NCI-H2227 (cell line): ENCODE measurements around the gene ANKRD34A.
A peak's percentile ranks its signal among the peaks of the same experiment; 100 is the strongest.

ENCODE experiments used
- DNase-seq: peaks from one replicate; lab custom pipeline; 2025; ENCODE audit not compliant: unreplicated experiment; lab: John Stamatoyannopoulos, UW

Gene ANKRD34A

DNA sequence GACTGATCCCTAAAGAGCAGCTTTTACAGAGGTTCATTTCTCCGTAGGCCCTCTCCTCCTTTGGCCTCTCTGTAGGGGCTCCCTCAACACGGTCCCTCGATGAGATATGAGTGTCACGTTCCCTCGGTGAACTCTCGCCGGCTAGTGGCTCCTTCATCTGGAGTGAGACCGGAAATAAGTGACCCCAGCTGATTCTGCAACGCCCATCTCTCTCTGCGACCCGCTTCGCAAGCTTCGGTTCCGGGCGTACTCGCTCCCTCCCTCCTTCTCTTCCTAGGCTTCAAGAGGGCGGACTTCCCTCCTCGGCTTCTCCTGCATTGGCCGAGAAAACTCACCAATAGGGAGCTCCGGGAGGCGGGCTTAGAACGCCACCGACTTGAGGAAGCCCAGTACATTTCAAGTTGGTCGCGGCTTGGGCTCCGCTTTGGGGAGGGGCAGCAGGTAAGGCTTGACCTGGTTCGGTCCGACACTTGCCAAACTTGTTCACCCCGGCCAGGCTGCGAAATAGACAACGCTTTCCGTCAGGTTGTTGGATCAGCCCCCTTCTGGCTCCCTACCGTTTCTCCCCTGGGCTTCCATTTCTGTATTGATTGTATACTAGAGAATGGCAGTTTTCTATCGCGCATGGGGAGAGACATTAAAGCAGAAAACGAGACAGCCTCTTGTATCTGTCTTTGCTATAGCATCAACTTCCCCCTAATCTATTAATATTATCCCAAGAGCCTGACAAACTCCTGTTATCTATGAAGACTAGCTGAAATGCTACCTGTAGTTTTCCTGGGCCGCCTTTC is at the start of gene ANKRD34A, which contains the start of gene POLR3GL:
Gene ANKRD34A (minus strand): TSS at position 248 of the 791 bp plus-strand sequence. CDS start 2,816 bp downstream, outside the sequence.
Gene POLR3GL (plus strand): TSS at position 363 of the 791 bp plus-strand sequence. CDS start 10,176 bp downstream, outside the sequence.
- DNase-seq, result peak; percentile 98

DNA sequence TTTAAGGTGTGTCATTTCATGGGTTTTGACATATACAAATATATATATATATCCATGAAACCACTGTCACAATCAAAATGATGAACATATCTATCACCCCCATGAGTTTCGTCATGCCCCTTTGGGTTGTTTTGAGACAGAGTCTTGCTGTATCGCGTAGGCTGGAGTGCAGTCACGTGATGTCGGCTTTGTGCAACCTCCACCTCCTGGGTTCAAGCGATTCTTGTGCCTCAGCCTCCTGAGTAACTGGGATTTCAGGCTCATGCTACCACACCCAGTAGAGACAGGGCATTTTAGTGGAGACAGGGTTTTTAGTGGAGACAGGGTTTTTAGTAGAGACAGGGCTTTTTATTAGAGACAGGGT is 49.2 kb upstream of the ANKRD34A start:
- no peak for DNase-seq

GRCh38 chr1:146012703-146013558 is 48.6 kb upstream of the ANKRD34A start:
- DNase-seq, result peak; percentile 76

GRCh38 chr1:146010126-146010738 is 45.9 kb upstream of the ANKRD34A start:
- no peak for DNase-seq

DNA sequence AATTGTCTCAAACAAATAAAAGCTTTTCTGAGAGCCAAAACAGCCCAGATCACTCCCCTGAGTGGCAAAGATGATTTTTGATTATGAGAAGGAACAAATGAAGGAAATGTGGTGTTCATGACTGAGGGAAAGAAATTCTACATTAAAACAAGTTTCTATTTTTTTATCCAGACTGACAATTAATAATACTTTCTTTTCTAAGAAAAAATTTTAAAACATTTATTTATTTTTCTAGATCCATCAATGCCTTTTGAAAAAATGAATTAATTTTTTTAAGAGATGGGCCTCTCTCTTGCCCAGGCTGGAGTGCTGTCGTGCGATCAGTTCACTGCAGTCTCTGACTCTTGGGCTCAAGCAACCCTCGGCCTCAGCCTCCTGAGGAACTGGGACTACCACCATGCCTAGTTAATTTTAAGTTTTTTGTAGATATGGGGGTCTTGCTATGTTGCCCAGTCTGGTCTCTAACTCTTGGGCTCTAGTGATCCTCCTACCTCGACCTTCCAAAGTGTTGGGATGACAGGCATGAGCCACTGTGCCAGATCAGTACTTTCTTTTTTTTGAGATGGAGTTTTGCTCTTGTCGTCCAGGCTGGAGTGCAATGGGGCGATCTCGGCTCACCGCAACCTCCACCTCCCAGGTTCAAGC is 43.2 kb upstream of the ANKRD34A start:
- DNase-seq, result no peak

DNA sequence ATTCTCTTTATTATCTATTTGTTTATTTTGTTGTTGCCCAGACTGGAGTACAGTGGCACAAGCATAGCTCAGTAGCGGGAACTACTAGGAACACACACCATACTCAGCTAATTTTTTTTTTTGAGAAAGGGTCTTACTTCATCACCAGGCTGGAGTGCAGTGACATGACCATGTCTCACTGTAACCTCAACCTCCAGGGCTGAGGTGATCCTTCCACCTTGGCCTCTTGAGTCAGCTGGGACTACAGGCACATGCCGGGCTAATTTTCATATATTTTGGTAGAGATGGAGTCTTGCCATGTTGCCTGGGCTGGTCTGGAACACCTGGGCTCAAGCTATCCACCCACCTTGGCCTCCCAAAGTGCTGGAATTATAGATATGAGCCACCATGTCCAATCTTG is 37.3 kb upstream of the ANKRD34A start:
- DNase-seq, result no peak

GRCh38 chr1:145999321-146000024 is 35.1 kb upstream of the ANKRD34A start:
- DNase-seq, result no peak

GRCh38 chr1:145997718-145998023 is 33.3 kb upstream of the ANKRD34A start:
- DNase-seq, result no peak

- no peak for DNase-seq
Observed at GRCh38 chr1:145997016-145997717, 32.8 kb upstream of the ANKRD34A start.

DNA sequence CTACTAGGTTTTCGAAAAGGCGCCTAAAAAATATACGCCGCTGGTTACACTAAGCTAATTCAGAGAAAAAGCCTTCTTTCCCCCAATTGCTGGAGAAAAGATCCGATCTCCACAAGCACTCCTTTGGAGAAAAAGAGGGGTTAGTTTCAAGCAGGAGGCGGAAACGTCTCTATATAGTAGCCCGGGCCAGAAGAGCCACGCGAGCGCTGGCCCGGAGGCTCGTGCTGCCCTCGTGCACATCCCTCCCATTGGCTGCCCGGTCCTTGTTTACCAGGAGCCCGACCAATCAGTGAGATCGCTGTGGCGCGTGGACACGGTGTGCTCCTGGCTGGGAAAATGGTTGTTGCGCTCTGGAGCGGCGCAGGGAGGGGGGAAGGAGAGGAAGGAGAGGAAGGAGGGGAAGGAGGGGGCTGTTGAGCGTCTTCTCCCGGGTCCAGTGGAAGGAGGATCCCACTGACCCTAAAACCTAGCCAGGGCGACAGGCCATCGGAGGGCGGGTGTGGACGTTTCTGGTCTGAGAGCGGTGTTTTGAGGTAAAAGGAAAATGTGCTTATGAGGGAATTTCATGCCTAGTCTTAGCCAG is 32.1 kb upstream of the ANKRD34A start, which contains the start of gene TXNIP:
Gene TXNIP (minus strand): TSS at position 147 of the 583 bp plus-strand sequence. CDS start 313 bp downstream, outside the sequence.
- peak; percentile 98 for DNase-seq

DNA sequence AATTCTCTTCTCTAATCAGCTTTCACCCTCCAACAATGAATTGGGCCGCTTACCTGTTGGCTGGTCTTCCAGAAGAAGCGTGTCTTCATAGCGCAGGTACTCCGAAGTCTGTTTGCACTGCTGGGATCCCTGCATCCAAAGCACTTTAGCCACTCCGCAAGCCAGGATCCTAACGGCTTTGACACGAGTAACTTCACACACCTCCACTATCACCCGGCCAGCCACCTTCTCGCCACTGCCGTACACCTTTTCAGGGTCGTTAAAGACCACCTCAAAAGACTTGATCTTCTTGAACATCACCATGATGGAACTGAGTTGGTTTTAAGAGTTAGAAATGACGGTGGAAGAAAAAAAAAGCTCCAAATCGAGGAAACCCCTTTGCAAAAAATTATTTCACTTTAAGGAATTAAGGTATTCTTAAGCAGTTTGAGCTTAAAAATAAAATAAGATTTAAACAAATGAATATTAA is 31.6 kb upstream of the ANKRD34A start:
- DNase-seq, result no peak

GRCh38 chr1:145995148-145995881 is 30.9 kb upstream of the ANKRD34A start:
- DNase-seq, result no peak

DNA sequence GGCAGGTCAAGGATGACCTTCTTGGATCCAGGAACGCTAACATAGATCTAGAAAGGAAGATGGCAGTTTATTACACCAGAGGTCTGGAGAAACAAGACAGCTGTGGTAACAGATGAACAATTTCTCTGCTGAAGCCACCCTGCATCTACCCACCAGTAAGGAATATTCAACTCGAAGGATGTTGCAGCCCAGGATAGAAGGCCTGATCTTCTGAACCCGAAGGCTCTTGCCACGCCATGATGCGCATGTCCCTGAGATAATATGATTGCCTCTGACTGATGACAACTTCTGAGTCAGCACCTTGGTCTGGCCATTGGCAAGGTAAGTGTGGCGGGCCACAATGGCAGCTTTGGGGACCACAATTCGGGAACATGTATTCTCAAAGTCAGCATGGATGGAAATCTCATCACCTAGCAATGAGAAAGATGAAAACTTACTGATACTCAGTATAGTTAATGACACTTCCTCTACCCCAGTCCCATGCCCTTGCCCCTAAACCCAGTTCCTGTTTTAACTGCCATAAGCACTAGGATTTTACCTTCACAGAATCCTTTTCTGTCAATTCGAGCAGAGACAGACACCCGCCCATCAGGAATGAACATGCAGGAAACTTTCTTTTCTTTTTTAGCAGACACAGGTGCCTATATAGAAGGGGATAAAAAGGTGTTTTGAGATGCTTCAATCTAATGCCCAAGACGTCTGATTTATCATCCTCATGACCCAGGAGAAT is 30.2 kb upstream of the ANKRD34A start:
- no peak for DNase-seq

GRCh38 chr1:145993618-145994390 is 29.4 kb upstream of the ANKRD34A start:
- peak; percentile 36 for DNase-seq

GRCh38 chr1:145992958-145993617 is 28.7 kb upstream of the ANKRD34A start:
- DNase-seq, result no peak

DNA sequence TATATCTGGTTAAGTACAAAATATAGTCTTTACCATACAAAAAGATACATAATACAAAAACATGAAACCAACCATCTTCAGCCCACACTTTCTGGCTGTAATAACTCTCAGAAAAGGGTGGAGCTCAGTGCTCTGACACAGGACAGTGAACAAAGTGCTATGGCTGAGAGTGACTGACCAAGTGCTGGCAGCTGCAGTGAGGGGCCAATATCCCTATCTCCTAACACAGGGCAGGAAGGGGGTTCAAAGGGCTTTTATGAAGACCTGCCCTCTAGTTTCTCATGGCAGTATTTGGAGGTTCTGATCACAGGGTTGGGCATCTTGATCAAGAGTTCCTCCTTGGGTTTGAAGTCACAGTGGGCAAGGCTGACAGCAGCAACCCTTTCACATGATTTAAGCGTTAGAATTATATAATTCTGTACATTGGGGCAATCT is 28.1 kb upstream of the ANKRD34A start:
- no peak for DNase-seq
